Stimulated activated effector memory CD8-positive, alpha-beta T cell treated with anti-CD3 and anti-CD28 coated beads, Interleukin-12 subunit alpha, Interleukin-12 subunit beta, amount 100 ng/mL, for 72 hours (primary cell): ENCODE results near the gene DPYSL4.

ENCODE experiments used
- ATAC-seq: fragments of 150-1000 bp; cut with Tn5 transposase; 2 replicates; pipeline ENCODE4 v1.10.0; 2021
- DNase-seq, 2 donors: peaks; one replicate each; pipeline ENCODE4 v3.0.0; 2021 to 2022; ENCODE audit warnings: low spot score in 2 of 2
- H3K27ac Mint-ChIP-seq: one replicate; pipeline ENCODE4 v1.8.0; 2022; ENCODE audit warnings: mild to moderate bottlenecking, mixed read lengths
- H3K36me3 Mint-ChIP-seq: one replicate; pipeline ENCODE4 v1.8.0; 2022; ENCODE audit warnings: mild to moderate bottlenecking, mixed read lengths
- H3K4me1 Mint-ChIP-seq: one replicate; pipeline ENCODE4 v1.8.0; 2022; ENCODE audit warnings: mixed read lengths
- H3K4me3 Mint-ChIP-seq: one replicate; pipeline ENCODE4 v1.8.0; 2022; ENCODE audit warnings: mild to moderate bottlenecking, mixed read lengths
- H3K9me3 Mint-ChIP-seq: one replicate; pipeline ENCODE4 v1.8.0; 2022; ENCODE audit warnings: mixed read lengths

The DPYSL4 gene

DNA sequence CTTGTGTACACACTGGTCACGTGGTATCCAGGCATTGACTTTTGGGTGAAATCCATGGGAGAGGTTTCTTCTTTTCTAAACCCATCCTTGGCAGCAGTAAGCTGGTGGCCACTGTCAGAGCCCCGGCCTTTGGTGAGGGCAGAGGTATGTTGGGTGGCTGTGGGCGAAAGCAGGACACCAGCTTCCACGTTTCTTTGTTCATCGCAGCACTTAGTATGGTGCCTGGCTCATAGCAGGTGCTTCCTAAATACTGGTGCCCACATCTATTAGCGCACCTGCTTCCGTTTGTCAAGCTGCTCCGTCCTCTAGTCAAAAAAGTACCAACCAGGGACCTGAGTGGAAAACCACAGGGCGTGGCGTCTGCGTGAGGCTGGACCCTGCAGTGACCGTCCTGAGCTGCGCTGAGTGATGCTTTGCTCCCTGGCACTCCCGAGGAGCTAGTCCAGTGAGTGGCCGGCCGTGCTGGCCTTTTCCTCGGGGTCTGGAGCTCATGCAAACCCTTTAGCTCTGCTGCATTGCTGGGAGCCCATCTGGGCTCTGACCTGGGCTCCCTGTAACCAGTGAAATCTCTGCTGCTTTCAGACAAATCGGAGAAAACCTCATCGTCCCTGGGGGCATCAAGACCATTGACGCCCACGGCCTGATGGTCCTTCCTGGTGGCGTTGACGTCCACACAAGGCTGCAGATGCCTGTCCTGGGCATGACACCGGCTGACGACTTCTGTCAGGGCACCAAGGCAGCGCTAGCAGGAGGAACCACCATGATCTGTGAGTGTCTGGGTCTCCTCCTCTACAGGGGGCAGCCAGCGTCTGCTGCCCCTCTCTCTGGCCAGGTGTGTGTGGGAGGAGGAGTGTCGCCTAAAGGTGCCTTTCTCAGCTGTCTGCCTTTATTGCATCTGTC, 5.6 kb downstream of the DPYSL4 start:
- H3K4me1 Mint-ChIP-seq: peaks cover 7% of the 10 kb centered on the region
- no peak overlapping the region for H3K27ac Mint-ChIP-seq
- H3K9me3 Mint-ChIP-seq: no peaks in the 10 kb centered on the region
- H3K4me3 Mint-ChIP-seq: no peak overlapping the region
- peaks cover 10% of the 10 kb centered on the region for H3K36me3 Mint-ChIP-seq
- ATAC-seq: no peak
- DNase-seq: no peak

DNA sequence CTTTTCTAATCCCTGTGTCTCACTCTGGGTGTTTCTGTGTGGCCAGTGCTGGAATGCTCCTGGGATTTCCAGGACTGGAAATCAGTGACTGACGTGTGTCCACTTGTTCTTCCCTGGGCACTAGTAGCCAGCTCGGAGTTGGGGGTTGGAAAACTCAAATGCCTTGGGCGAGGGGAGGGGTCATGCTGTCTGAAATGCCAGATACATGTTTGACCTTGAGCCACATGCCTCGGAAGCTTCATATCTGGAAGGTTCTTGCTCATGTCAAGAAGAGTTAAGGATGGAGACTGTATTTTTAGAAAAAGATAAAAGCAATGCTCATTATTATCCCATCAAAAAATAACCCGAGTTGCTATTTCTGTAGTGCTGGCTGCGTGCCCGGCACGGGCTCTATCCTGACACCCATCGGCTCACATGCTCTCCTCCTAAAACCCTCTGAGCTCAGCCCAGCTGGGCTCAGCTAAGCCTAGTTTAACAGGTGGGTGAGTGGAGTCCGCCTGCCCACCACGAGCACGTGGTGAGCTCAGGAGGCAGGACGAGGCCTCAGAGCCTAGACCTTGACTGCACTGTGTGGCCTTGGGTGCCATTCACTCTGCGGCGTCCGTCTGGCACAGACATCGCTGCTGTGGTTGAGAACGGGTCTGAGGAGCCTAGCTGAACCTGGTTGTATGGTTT, 6.4 kb downstream of the DPYSL4 start:
- H3K27ac Mint-ChIP-seq: no peak overlapping the region
- peaks cover 4% of the 10 kb centered on the region for H3K4me1 Mint-ChIP-seq
- H3K9me3 Mint-ChIP-seq: no peaks in the 10 kb centered on the region
- H3K4me3 Mint-ChIP-seq: no peak overlapping the region
- ATAC-seq: no peak
- DNase-seq: no peak
- peaks cover 10% of the 10 kb centered on the region for H3K36me3 Mint-ChIP-seq

DNA sequence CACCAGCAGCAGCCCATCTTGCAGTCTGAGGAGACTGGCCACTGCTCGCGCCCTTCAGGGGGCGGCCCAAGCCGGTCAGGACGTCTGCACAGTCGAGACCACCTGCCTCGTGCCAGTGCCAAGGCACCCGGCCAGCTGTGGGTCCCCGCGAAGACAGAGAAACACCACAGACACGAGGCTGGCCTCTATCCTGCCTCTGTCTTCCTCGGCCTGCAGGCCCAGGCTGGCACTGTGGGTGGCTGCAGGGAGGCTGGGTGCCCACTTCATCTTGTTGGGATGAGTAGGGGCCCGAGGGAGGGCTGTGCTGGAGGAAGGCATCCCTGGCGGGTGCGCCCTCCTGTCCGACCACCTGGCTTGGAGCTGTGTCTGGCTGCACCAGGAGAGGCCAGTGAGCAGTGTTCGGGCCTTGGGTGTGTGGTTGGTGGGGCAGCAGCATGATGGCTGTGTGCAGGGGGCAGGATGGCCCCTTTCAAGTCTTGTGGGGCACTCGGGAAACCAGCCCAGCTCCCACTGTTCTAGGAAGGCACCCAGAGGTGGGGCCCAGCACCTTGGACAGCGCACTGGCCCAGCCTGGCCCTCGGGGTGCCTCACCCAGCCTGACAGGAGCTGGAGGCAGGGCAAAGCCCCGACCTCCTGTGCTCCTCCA, 7.3 kb downstream of the DPYSL4 start:
- DNase-seq (no peak), ATAC-seq (no peak)
- no peak overlapping the region for H3K4me3 Mint-ChIP-seq
- no peak overlapping the region for H3K27ac Mint-ChIP-seq
- H3K36me3 Mint-ChIP-seq: peaks cover 10% of the 10 kb centered on the region
- no peaks in the 10 kb centered on the region for H3K9me3 Mint-ChIP-seq
- H3K4me1 Mint-ChIP-seq: no peaks in the 10 kb centered on the region

DNA sequence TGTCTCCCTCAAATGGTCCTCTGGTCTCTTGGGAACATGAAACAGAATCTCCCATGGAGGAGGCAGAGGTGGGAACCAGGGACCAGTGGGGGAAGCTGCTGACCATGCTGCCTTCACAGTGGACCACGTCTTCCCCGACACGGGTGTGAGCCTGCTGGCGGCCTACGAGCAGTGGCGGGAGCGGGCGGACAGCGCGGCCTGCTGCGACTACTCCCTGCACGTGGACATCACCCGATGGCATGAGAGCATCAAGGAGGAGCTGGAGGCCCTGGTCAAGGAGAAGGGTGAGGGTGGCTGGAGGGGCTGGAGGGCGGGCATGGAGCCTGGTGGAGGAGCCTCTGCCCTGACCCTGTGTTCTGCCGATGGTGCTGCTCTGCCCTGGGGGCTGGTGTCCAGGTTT, 8.0 kb downstream of the DPYSL4 start:
- DNase-seq (no peak), ATAC-seq (no peak)
- no peak overlapping the region for H3K27ac Mint-ChIP-seq
- no peak overlapping the region for H3K4me3 Mint-ChIP-seq
- no peaks in the 10 kb centered on the region for H3K4me1 Mint-ChIP-seq
- no peaks in the 10 kb centered on the region for H3K9me3 Mint-ChIP-seq
- peaks cover 10% of the 10 kb centered on the region for H3K36me3 Mint-ChIP-seq

DNA sequence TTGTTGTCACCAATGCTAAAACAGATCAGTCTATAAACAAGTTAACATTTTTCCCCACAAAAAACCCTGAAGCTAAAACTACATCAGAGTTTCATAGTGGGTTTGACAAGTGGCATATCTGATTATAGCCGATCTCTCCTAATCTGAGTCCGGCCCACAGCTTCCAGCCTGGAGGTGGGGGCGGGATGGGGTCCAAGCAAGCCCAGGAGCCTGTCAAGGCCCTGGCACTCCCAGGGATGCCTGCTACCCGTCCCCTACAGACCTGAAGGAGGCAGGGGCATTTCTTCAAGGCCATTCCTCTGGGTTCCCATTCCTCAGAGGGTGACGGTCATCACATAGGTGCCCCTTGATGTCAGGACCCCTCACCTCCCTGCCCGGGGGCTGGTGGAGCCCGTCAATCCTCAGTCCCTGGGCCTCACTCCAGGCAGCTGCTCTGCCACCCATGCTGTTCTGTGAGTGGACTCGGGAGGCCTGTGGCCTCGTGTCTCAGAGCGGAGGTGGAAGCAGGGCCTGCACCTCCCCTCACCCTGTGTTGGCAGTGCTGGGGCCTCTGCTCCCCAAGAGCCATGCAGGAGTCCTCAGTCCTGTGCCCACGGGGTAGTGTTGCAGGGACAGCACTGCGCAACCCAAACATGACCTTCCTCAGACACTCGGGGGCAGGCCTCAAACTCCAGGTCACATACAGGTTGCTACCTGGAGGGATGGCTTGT, 8.8 kb downstream of the DPYSL4 start:
- no peak overlapping the region for H3K27ac Mint-ChIP-seq
- ATAC-seq: no peak
- DNase-seq: no peak
- no peaks in the 10 kb centered on the region for H3K9me3 Mint-ChIP-seq
- peaks cover 10% of the 10 kb centered on the region for H3K36me3 Mint-ChIP-seq
- H3K4me1 Mint-ChIP-seq: no peaks in the 10 kb centered on the region
- no peak overlapping the region for H3K4me3 Mint-ChIP-seq

DNA sequence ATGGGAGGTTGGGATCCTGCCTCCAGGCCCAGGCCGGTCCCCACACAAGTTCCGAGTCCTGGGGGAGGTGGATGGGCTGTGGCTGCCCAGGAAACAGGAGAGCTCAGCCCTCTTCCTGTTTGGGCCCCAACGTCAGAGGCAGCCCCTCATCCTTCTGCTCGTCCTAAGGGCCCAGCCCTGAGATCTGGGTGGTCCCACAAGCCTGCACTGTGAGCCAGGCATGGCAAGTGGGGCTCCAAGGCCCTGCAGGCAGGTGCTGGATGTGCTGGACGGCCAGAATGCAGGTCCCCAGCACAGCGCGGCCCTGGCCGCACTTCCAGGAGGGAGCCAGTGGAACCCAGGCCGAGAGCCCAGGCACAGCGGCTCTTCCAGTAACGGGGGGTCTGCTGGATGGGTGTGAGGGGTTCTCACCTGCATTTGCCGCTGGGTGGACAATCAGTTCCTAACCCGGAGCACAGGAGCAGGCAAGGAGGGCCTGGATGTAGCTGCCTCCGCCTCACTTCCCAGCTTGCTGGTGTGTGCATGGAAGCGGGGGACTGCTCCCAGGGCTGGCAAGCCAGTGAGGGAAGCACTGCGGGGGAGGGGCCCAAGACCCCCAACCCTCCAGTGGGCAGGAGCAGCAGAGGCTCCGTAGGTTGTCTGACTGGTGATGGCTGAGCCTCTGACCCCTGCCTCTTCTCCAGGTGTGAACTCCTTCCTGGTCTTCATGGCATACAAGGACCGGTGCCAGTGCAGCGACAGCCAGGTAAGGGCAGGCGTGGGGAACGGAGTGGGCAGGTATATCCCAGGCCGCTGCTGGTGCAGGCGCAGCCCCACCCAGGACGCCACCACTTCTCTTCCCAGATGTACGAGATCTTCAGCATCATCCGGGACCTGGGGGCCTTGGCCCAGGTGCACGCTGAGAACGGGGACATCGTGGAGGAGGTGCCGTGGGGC, 9.7 kb downstream of the DPYSL4 start:
- H3K4me3 Mint-ChIP-seq: no peak overlapping the region
- no peaks in the 10 kb centered on the region for H3K4me1 Mint-ChIP-seq
- H3K9me3 Mint-ChIP-seq: no peaks in the 10 kb centered on the region
- DNase-seq: no peak
- no peak overlapping the region for H3K27ac Mint-ChIP-seq
- peaks cover 14% of the 10 kb centered on the region for H3K36me3 Mint-ChIP-seq
- no peak for ATAC-seq

DNA sequence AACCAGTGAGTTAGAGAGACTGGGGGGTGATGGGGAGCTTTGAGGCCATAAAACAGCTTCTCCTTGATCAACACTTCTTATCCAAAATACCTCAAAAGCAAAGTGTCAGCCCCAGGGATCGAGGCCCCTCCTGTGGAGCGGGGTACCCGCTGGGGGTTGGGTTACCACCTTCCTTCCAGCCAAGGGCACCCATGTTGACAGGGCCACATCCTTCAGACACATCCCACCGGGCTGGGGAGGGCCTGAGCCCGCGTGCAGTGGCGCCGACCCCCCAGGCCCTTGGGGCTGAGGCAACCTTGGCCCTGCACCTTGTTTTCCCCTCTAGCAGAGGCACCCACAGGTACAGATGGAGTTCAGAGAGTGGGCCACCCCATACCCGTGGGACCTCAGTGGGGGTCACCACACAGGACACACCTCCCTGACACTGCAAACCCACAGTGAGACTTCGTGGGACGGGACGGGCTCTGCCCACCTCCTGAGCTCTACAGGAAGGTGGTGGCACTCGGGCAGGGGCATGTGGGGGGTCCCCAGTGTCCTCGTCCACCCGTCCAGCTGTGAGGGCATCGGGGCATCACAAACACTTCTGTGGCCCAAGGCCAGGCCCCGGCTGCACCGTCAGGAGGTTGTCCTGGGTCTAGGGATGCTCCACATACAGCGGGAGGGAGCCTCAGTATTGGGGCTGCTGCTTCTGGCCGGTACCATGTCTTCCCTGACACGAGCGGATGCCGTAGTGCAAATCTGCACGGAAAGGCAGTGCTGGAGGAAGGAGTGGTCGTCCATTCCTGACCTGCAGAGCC, 10.7 kb downstream of the DPYSL4 start:
- Mint-ChIP-seq H3K4me3 (no peak overlapping the region), H3K36me3 (peaks cover 16% of the 10 kb centered on the region), H3K4me1 (no peaks in the 10 kb centered on the region), H3K27ac (no peak overlapping the region), H3K9me3 (no peaks in the 10 kb centered on the region)
- DNase-seq (no peak), ATAC-seq (no peak)

DNA sequence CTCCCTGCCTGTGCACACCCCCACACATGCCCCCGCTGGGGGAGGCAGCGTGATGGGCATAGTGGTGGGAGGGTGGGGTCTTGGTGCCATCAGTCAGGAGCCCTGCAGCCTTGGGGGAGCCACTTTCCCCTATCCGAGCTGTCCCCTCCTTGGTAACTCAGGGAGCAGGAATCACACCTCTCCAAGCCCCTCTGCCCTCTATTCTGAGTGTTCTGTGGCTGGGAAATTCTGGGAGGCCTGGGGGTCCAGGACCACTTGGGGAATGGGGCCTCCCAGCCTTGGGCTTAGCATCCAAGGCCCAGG, 11.3 kb downstream of the DPYSL4 start:
- peaks cover 16% of the 10 kb centered on the region for H3K36me3 Mint-ChIP-seq
- H3K4me3 Mint-ChIP-seq: no peak overlapping the region
- H3K9me3 Mint-ChIP-seq: no peaks in the 10 kb centered on the region
- ATAC-seq: no peak
- H3K27ac Mint-ChIP-seq: no peak overlapping the region
- DNase-seq: no peak
- H3K4me1 Mint-ChIP-seq: no peaks in the 10 kb centered on the region

DNA sequence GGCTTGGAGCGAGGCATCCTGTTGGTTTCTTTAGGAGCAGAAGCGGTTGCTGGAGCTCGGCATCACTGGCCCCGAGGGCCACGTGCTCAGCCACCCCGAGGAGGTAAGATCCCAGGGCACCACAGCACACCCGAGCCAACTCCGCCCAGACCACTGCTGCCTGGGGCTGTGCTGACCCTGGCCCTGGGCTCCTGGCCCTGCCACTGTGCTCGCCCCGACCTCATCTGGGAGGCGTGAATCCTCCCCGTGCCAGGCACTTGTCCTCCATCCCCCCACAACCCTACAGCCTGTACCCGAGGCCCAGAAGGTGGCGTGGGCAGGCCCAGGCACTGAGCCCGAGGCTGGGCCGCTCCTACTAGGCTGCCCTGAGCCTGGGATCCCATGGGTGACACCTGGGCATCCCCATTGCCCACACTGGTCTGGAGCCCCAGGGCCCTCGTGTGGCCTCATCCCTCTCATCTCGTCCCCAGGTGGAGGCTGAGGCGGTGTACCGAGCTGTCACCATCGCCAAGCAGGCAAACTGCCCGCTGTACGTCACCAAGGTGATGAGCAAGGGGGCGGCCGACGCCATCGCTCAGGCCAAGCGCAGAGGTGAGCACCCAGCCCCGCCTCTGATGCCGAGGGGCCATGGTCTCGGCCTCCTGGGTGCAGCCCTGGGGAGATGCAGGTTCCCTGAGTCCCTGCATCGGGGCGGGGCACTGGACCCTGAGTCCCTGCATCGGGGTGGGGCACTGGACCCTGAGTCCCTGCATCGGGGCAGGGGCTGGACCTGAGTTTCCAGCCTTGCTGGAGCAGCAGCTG, 11.8 kb downstream of the DPYSL4 start:
- no peaks in the 10 kb centered on the region for H3K9me3 Mint-ChIP-seq

DNA sequence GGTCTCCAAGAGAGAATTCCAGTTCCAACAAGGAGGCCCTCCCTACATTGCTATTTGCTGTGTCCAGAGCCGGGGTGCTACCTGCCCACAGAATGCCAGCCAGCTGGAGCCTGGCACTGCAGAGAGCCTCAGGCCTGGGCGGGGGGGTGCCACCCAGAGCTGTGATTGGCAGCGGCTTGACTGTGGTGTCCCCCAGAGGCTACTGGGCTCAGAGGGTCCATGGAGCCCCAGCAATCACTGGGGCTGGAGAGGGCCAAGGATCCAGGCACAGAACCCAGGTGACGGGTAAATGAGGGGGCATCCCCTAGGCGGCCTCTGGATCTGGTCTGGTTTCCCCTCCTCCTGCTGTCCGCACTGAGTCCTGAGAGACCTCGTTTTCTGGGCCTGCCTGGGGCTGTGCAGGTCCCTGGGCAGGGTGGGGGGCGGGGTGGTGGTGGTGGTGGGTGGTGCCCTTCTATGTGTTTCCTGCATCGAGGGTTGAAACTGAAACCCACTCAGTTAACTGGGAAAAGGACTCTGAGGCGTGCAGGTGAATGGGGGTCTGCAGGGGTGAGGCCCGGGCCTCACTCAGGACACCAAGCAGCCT, 12.6 kb downstream of the DPYSL4 start:
- Mint-ChIP-seq H3K27ac (no peak overlapping the region), H3K36me3 (peaks cover 10% of the 10 kb centered on the region), H3K4me1 (no peaks in the 10 kb centered on the region), H3K4me3 (no peak overlapping the region), H3K9me3 (no peaks in the 10 kb centered on the region)
- DNase-seq (no peak), ATAC-seq (no peak)

More for the DNA sequence above, 11.8 kb downstream of the DPYSL4 start:
- no peak for DNase-seq
- Mint-ChIP-seq H3K4me3 (no peak overlapping the region), H3K4me1 (no peaks in the 10 kb centered on the region), H3K36me3 (peaks cover 16% of the 10 kb centered on the region), H3K27ac (no peak overlapping the region)
- ATAC-seq: no peak

DNA sequence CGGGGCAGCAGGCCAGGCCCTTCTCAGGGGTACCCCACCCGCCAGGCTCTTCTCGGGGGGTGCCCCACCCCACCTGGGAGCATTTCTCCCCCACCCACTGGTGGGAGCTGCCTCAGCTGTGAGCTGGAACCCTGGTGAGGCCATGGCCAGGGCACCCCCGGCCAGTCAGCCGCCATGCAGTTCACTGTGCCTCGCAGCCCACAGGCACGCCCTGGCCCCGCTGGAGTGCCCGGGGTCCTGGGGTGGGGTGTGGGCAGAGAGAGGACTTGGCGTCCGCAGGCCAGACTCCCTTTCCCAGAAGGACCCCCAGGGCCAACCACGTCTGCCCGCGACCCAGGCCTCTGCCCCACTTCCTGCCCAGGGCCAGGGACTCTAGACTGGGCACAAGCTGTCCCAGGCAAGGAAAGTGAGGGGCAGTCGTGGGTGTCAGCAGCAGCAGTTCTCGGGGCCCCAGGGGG, 13.1 kb downstream of the DPYSL4 start:
- DNase-seq (no peak), ATAC-seq (no peak)
- Mint-ChIP-seq H3K4me1 (no peaks in the 10 kb centered on the region), H3K9me3 (no peaks in the 10 kb centered on the region), H3K36me3 (peaks cover 9% of the 10 kb centered on the region), H3K4me3 (no peak overlapping the region), H3K27ac (no peak overlapping the region)

DNA sequence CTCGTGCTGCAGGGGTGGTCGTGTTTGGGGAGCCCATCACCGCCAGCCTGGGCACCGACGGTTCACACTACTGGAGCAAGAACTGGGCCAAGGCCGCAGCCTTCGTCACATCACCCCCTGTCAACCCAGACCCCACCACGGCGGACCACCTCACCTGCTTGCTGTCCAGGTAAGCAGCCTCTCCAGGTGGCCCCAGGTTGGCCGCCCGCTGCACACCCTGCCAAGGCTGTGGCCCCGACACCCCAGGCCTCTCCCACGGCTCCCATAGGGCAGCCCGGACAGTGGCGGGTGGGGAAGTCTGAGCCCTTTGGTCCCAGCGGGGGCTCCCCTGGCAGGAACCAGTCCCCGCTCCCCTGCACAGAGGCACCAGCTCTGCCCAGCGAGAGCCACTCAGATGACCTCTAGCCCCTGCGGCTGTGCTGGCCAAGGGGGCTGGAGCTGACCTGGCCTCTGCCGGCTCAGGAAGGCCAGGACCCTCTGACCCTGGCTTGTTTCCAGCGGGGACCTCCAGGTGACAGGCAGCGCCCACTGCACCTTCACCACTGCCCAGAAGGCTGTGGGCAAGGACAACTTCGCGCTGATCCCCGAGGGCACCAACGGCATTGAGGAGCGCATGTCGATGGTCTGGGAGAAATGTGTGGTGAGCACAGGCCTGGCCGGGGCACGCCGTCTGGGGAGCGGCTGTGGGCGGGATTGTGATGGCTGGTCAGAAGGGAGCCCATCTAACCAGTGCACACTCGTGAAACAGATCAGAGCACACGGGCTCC, 13.8 kb downstream of the DPYSL4 start:
- H3K27ac Mint-ChIP-seq: no peak overlapping the region
- no peaks in the 10 kb centered on the region for H3K9me3 Mint-ChIP-seq

More for the DNA sequence above, 13.8 kb downstream of the DPYSL4 start:
- Mint-ChIP-seq H3K4me1 (no peaks in the 10 kb centered on the region), H3K4me3 (no peak overlapping the region), H3K36me3 (peaks cover 9% of the 10 kb centered on the region)
- DNase-seq (no peak), ATAC-seq (no peak)
